Glomerular visceral epithelial cell (primary cell): ENCODE results near the gene MMP14.

Experiments
- DNase-seq: peaks from one replicate; pipeline ENCODE4 v3.0.0-alpha.2; 2016; ENCODE audit errors: extremely low spot score

Gene MMP14

DNA sequence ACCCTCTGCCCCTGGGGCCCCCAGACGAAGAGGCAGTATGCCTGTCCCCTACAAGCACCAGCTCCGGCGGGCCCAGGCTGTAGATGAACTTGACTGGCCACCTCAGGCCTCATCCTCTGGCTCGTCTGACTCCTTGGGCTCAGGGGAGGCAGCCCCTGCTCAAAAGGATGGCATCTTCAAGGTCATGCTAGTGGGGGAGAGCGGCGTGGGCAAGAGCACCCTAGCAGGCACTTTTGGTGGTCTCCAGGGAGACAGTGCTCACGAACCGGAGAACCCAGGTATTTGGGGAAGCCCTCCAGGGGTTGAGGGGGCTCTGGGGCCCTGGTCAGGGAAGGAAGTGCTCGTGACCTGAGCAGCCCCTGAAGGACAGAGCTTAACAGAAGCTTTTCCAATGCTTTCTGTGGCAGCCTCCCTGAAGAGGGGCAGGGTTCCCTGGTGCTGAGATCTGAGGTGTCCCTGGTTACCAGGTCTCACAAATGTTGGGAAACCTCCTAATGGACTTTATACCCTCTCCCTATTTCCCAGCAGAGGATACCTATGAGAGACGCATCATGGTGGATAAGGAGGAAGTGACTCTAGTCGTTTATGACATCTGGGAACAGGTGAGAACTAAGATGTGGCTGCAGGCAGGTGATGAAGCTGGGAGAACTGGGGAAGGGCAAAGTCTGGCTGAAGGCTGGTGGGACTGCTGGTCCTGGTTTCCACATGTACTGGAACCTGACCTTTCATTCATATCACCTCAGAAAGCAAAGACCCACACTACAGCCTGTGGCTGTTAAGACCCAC lies 48.5 kb downstream of the MMP14 start:
- DNase-seq: no peak

DNA sequence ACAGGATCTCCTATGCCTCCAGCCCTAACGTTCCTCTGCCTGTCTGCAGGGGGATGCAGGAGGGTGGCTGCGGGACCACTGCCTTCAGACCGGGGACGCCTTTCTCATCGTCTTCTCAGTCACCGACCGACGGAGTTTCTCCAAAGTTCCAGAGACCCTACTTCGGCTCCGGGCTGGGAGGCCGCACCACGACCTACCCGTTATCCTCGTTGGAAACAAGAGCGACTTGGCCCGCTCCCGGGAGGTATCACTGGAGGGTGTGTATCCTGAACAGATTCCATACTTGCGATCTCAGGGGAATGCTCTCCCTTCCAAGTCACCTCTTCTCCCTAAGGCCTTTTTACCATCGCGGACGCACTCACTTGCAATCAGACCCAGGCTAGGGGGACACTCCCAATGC lies 49.6 kb downstream of the MMP14 start:
- DNase-seq: no peak

DNA sequence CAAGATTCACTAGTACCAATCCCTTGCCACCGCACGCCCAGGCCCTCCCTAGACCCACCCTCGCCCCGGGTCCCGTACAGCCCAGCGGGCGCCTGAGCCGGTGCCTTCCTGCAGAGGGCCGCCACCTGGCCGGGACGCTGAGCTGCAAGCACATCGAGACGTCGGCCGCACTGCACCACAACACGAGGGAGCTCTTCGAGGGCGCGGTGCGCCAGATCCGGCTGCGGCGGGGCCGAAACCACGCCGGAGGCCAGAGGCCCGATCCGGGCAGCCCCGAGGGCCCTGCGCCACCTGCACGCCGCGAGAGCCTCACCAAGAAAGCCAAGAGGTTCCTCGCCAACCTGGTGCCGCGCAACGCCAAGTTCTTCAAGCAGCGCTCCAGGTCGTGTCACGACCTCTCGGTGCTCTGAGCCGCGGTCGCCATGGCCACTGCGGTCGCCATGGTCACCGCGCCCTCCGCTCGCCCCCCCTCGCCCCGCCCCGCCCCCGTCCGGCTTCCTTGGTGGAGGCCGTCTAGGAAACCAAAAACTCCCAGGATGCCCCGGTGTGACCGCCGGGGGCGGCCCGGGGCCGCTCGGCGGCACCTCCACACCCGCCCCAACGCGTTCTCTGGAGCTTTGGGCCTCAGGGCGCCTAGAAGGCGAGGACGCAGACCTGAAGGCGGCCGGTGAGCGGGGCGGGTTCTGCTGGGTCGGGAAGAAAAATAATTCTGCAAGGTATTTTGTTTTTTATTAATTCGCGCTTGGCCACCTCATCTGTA lies 50.3 kb downstream of the MMP14 start:
- peak; percentile 70 for DNase-seq

DNA sequence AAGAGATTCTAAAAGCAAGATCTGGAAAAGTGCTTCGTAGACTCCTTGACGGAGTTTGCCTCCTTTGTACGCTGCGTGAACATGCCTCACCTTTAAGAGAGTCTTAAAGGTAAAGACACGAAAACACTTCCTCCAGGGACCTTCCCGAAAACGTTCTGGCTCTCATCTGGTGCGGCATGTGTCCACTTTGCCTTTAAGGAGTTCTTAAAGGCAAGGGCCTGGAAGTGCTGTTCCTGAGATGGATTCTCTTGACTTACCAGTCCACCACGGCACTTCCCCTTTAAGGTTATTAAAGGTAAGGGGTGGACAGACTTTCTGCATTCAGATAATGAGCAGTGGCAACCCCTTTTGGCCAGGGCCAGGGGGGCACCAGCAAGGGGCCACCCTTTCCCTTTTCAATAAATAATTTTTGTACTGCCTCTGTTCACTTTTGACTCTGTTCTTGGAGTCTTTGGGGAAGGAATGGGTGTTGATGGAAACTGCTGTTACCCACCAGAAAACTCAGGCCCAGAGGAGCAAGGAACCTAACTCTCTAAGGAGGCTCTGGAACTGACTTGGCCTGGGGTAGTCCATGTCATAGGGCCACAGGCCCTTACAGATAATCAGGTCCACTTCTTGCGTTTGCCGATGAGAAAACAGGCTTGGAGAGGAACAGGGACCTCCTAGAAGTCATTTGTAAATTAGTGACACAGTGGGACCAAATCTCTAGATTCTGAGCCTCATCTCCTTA lies 51.0 kb downstream of the MMP14 start:
- peak; percentile 90 for DNase-seq

DNA sequence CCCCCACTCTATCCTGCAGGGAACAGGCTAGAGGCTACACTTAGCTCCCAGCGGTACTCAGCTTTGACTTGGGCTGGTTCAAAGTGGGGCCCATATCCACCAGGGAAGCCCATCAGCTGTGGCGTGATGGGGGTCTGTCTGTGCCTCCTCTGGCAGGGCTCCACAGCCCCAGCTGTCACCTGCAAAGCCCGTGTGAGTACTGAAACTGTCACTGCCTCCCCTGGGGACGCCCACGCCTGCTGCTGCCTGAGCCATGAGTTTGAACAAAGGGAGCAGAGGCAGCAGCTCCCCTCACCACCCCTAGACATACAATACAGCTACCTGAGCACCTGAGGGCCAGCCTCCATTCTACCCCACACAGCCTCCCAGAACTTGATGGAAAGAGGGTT lies 51.6 kb downstream of the MMP14 start:
- no peak for DNase-seq

DNA sequence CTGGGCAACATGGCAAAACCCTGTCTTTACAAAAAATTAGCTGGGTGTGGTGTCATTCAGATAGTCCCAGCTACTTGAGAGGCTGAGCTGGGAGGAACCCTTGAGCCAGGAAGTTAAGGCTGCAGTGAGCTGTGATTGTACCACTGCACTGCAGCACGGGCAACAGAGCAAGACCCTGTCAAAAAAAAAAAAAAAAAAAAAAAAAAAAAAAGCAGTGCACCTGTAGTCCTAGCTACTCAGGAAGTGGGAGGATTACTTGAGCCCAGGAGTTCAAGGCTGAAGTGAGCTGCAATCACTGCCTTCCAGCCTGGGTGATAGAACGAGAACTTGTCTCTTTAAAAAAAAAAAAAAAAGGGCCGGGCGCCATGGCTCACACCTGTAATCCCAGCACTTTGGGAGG lies 52.3 kb downstream of the MMP14 start:
- no peak for DNase-seq

DNA sequence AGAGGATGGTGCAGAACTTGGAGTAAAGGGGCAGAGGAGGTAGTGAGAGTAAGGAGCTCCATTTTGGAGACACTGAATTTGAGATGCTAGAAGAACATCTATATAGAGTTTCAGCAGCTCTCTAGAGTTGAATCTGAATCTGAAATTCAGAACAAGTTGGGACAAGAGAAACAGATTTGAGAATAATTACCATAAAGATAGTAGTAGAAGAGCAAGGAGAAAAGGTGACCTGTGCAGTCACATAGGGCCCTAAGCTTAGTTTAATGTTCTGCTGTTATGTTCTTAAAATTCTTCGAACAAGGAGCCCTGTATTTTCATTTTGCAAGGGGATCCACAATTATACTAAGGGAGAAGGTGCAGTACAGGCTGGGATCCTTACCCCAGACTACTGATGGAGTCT lies 54.0 kb downstream of the MMP14 start:
- DNase-seq: no peak

DNA sequence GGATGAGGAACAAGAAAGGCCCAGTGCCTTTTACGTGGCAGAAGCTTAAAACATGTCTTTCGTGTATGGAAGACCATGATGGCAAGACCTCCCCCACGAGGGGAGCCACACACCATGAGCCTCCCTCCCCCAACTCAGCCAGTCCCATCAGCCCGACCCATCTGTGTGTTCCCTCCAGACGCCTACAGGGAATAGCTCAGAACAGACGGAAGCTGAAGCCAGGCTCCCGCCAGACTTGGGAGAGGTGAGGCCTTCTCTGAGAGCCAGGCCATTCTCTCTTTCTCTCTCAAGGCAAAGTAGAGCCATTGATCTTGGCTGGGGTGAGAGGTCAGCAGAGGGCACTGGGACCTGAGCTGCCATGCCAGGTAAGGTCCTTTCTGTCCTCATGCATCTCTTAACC lies 56.1 kb downstream of the MMP14 start:
- DNase-seq: no peak

DNA sequence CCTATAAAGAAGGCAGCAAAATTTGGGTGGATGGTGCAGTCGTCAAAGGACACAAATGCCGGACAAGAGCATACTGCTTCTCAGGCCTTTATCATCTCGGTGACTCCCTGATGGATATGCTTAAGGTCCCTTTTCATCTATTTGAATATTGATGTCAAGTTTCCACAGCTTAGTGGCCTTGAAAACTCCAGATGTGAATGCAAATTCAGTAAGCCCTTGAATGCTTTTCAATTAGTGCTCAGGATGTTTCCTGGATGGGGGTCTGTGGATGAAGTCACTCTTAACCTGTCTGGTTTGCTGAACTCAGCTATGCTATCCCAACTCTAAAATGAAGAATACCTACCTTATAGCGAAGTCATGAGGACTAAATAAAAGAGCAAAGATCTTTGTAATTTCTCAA lies 57.3 kb downstream of the MMP14 start:
- DNase-seq: no peak

DNA sequence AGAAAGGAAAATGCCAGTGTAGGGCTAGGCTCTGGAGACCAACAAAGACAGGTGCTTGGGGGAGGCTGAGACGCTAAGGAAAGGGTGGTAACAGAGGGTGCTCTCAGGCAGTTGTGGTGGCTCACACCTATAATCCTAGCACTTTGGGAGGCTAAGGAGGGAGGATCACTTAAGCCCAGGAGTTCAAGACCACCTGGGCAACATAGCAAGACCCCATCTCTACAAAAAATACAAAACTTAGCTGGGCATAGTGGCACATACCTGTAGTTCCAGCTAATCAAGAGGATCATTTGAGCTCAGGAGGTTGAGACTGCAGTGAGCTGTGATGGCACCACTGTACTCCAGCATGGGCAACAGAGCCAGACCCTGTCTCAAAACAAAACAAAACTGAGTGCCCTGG lies 59.0 kb downstream of the MMP14 start:
- DNase-seq: no peak

DNA sequence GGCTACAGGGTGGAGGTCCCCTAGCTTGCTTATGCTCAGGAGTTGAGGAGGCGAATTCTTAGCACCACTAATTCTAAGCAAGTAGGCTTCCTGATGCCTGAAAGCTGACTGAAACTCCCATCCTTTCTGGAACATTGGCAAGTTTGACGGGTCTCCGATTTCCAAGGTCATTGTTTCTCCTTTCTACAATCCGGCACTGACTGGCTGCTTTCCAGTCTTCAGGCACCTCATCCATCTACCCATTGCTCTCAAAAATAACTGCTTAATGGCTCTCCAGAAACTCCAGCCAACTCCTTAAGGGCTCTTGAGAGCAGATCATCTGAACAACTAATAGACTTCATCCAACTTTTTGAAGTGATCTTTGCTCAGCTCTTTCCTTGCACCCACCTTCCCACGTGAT lies 60.0 kb downstream of the MMP14 start:
- DNase-seq: no peak

DNA sequence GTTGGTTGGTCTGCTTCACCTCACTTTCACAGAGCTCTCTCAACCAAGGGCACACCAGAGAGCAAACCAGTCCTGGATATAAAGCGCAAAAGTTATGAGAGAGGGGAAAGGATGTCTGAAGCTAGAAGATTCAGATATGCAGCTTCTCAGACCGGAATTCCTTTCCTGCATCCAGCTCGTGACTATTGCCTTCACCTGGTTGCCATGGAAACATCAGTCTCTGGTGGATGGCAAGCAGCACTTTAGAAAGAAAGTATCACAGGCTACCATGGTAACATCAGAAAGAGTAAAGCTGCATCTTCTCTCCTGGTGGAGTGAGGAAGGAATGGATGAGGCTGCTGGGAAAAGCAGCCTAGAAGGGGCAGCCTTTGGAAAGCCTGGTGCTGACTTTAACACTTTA lies 60.4 kb downstream of the MMP14 start:
- no peak for DNase-seq

DNA sequence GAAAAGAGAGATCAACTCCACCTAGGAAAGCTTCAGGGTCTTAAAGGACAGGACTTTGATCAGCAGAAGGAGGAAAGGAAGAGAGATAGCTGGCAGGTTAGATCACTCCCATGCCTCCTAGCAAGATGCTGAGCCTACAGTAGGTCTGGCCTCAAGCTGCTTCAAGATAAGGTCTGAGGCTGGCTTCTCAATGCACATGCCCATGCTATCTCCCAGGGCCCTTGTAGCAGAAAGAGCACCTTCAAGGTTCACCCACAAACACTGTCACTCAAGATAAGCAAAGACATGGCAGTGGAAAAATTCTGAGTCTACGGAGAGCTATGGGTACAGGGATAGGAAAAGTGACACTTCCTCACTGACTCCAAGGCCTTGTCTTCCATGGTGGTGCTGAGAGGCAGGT lies 61.0 kb downstream of the MMP14 start:
- DNase-seq: no peak
